ENCODE measurements around the gene JAK1.

- no peak for TF ChIP-seq CTCF (conservative IDR thresholded peaks at IDR 0.05; ENCODE audit: low read depth, low read length)
- no peak for TF ChIP-seq EZH2 (IDR thresholded peaks at IDR 0.05; ENCODE audit: borderline replicate concordance, low read depth, low read length, poor library complexity, severe bottlenecking)
Measured at GRCh38 chr1:64878090-64878489, 88.3 kb downstream of the JAK1 start.
